Stimulated activated CD4-positive, alpha-beta T cell treated with anti-CD3 and anti-CD28 coated beads, Interleukin-12 subunit alpha, Interleukin-12 subunit beta, amount 100 ng/mL, for 4 hours (primary cell): Measurements from ENCODE around the gene WNT4.

Source experiments
- DNase-seq: peaks from one replicate; pipeline ENCODE4 v3.0.0-alpha.2; 2020

WNT4 gene

GRCh38 chr1:22128392-22128791 is 14.5 kb downstream of the WNT4 start:
- DNase-seq, result no peak

- no peak for DNase-seq
These were observed 15.2 kb downstream of the WNT4 start for GRCh38 chr1:22127731-22128130.

- no peak for DNase-seq
These were observed 15.6 kb downstream of the WNT4 start for GRCh38 chr1:22127248-22127647.

- no peak for DNase-seq
These were observed 16.4 kb downstream of the WNT4 start for GRCh38 chr1:22126531-22126930.

GRCh38 chr1:22124592-22125229 is 18.2 kb downstream of the WNT4 start:
- no peak for DNase-seq

- DNase-seq, result no peak
These were observed 18.9 kb downstream of the WNT4 start for GRCh38 chr1:22123901-22124404.

- no peak for DNase-seq
These were observed 19.9 kb downstream of the WNT4 start for GRCh38 chr1:22123071-22123390.

GRCh38 chr1:22122273-22123070 is 20.4 kb downstream of the WNT4 start:
- no peak for DNase-seq

- DNase-seq, result no peak
These were observed 21.4 kb downstream of the WNT4 start for GRCh38 chr1:22121421-22121911.

GRCh38 chr1:22120469-22120790 is 22.5 kb downstream of the WNT4 start:
- no peak for DNase-seq

- no peak for DNase-seq
These were observed 23.1 kb downstream of the WNT4 start for GRCh38 chr1:22119626-22120468.

GRCh38 chr1:22118291-22118992 is 24.5 kb downstream of the WNT4 start:
- DNase-seq, result no peak

GRCh38 chr1:22117851-22118250 is 25.0 kb downstream of the WNT4 start:
- no peak for DNase-seq

GRCh38 chr1:22117238-22117637 is 25.7 kb downstream of the WNT4 start:
- no peak for DNase-seq

GRCh38 chr1:22115286-22115685 is 27.6 kb downstream of the WNT4 start:
- DNase-seq, result no peak

- no peak for DNase-seq
These were observed 28.5 kb downstream of the WNT4 start for GRCh38 chr1:22114083-22115012.

- no peak for DNase-seq
These were observed 30.3 kb downstream of the WNT4 start for GRCh38 chr1:22112554-22112953.

GRCh38 chr1:22111620-22112019 is 31.3 kb downstream of the WNT4 start:
- DNase-seq, result no peak

GRCh38 chr1:22111115-22111514 is 31.8 kb downstream of the WNT4 start:
- DNase-seq, result no peak

- no peak for DNase-seq
These were observed 32.9 kb downstream of the WNT4 start for GRCh38 chr1:22110016-22110415.

GRCh38 chr1:22108339-22109105 is 34.4 kb downstream of the WNT4 start:
- no peak for DNase-seq
